ENCODE results near the gene NEK6. TPM values are rescaled to one million over a fixed set of nuclear protein-coding genes. Genes with fewer than 3 reads are reported as not detected.

Gene NEK6
- total and polyA plus RNA-seq, 2 experiments from 2014 or later, result 33.5 to 44.7 TPM

- WGBS (ENCODE audit: low lambda C conversion rate, missing lambda C conversion rate), result 83% methylated on average over 3 of the region's 3 CpGs
- Histone ChIP-seq H3K4me3 (no peak overlapping the region), H3K79me2 (peaks cover 99% of the 10 kb centered on the region), H3K27me3 (no peaks in the 10 kb centered on the region), H2AFZ (no peak overlapping the region), H3K4me1 (ENCODE audit: insufficient read depth) (peaks cover 11% of the 10 kb centered on the region), H4K20me1 (ENCODE audit: insufficient read depth, poor library complexity, severe bottlenecking) (peaks cover 56% of the 10 kb centered on the region), H3K9me2 (replicated peaks; ENCODE audit: insufficient read depth) (no peaks in the 10 kb centered on the region), H3K9me3 (ENCODE audit: low read depth) (no peaks in the 10 kb centered on the region), H3K27ac (no peak overlapping the region), H3K4me2 (no peak overlapping the region), H3K36me3 (replicated peaks; ENCODE audit: insufficient read depth, low read depth) (no peaks in the 10 kb centered on the region)
- TF ChIP-seq CTCF (IDR thresholded peaks at IDR 0.05; ENCODE audit: poor library complexity) (no peak), EZH2phosphoT487 (IDR thresholded peaks at IDR 0.05; ENCODE audit: low read depth, severe bottlenecking, unreplicated experiment) (no peak), EZH2 (IDR thresholded peaks at IDR 0.05; ENCODE audit: borderline replicate concordance) (no peak)
- DNase-seq (ENCODE audit: low spot score), result no peak
Observed at GRCh38 chr9:124268248-124268647, 10.5 kb downstream of the NEK6 start.

- TF ChIP-seq CTCF (IDR thresholded peaks at IDR 0.05; ENCODE audit: poor library complexity), result no peak
- TF ChIP-seq EZH2 (IDR thresholded peaks at IDR 0.05; ENCODE audit: borderline replicate concordance), result no peak
- TF ChIP-seq EZH2phosphoT487 (IDR thresholded peaks at IDR 0.05; ENCODE audit: low read depth, severe bottlenecking, unreplicated experiment), result no peak
- H3K4me2 ChIP-seq, result no peak overlapping the region
- H3K9me2 ChIP-seq (replicated peaks; ENCODE audit: insufficient read depth), result no peaks in the 10 kb centered on the region
- WGBS (ENCODE audit: low lambda C conversion rate, missing lambda C conversion rate), result 82% methylated on average over 13 of the region's 13 CpGs
- no peaks in the 10 kb centered on the region for H3K27me3 ChIP-seq
- DNase-seq (ENCODE audit: low spot score), result no peak
- H3K9me3 ChIP-seq (ENCODE audit: low read depth), result no peaks in the 10 kb centered on the region
- H4K20me1 ChIP-seq (ENCODE audit: insufficient read depth, poor library complexity, severe bottlenecking), result peaks cover 54% of the 10 kb centered on the region
- no peaks in the 10 kb centered on the region for H3K36me3 ChIP-seq (replicated peaks; ENCODE audit: insufficient read depth, low read depth)
- H3K79me2 ChIP-seq, result peaks cover 99% of the 10 kb centered on the region
- no peak overlapping the region for H3K4me3 ChIP-seq
- H2AFZ ChIP-seq, result no peak overlapping the region
- peaks cover 8% of the 10 kb centered on the region for H3K4me1 ChIP-seq (ENCODE audit: insufficient read depth)
- H3K27ac ChIP-seq, result no peak overlapping the region
Observed at GRCh38 chr9:124268661-124269060, 10.9 kb downstream of the NEK6 start.

- WGBS (ENCODE audit: low lambda C conversion rate, missing lambda C conversion rate), result 98% methylated on average over 6 of the region's 6 CpGs
- Histone ChIP-seq H3K4me3 (no peak overlapping the region), H2AFZ (no peak overlapping the region), H3K9me2 (replicated peaks; ENCODE audit: insufficient read depth) (no peaks in the 10 kb centered on the region), H3K79me2 (peaks cover 99% of the 10 kb centered on the region), H4K20me1 (ENCODE audit: insufficient read depth, poor library complexity, severe bottlenecking) (peaks cover 48% of the 10 kb centered on the region), H3K36me3 (replicated peaks; ENCODE audit: insufficient read depth, low read depth) (no peaks in the 10 kb centered on the region), H3K4me1 (ENCODE audit: insufficient read depth) (peaks cover 4% of the 10 kb centered on the region), H3K9me3 (ENCODE audit: low read depth) (no peaks in the 10 kb centered on the region), H3K27me3 (no peaks in the 10 kb centered on the region), H3K27ac (no peak overlapping the region), H3K4me2 (no peak overlapping the region)
- TF ChIP-seq CTCF (IDR thresholded peaks at IDR 0.05; ENCODE audit: poor library complexity), result no peak
- no peak for TF ChIP-seq EZH2phosphoT487 (IDR thresholded peaks at IDR 0.05; ENCODE audit: low read depth, severe bottlenecking, unreplicated experiment)
- TF ChIP-seq EZH2 (IDR thresholded peaks at IDR 0.05; ENCODE audit: borderline replicate concordance), result no peak
- DNase-seq (ENCODE audit: low spot score), result no peak
Observed at GRCh38 chr9:124269556-124269955, 11.8 kb downstream of the NEK6 start.

Data from hepatocyte (in vitro differentiated cells).